Upper lobe of left lung (tissue), 4 donors: ENCODE measurements around the gene ACSL3.

Experiments used
- CTCF ChIP-seq, 6 experiments: fragments of 450-650 bp in 4 of 6; fragments of 200-600 bp in 2 of 6; sonication (generic) in 2 of 6; IDR thresholded peaks; one replicate each; pipeline ENCODE4 v1.5.1; 2016 to 2019; ENCODE audit warnings: antibody characterized with exemption in 6 of 6
- POLR2A ChIP-seq, 4 donors: fragments of 450-650 bp; IDR thresholded peaks; one replicate each; pipeline ENCODE4 v1.5.1; 2016 to 2017; ENCODE audit warnings: antibody characterized with exemption in 4 of 4, mild to moderate bottlenecking in 2 of 4

- TF ChIP-seq POLR2A (IDR thresholded peaks at IDR 0.05), result no peak
- TF ChIP-seq CTCF (IDR thresholded peaks at IDR 0.05), result no peak
Measured at GRCh38 chr2:222968550-222969155, 107.8 kb downstream of the ACSL3 start.
